ENCODE results near the gene VEGFA.

VEGFA gene

GRCh38 chr6:43778976-43779851, 9.2 kb downstream of the VEGFA start:
- Histone ChIP-seq H3K36me3 (ENCODE audit: insufficient read depth, low read length) (peaks cover 29% of the 10 kb centered on the region), H3K9me3 (ENCODE audit: control insufficient read depth, insufficient read depth, low read length) (no peaks in the 10 kb centered on the region), H3K9ac (ENCODE audit: low read depth, low read length) (no peak overlapping the region), H3K4me1 (ENCODE audit: insufficient read depth, low read length) (peaks cover 8% of the 10 kb centered on the region)

- no peaks in the 10 kb centered on the region for H3K9me3 ChIP-seq (ENCODE audit: control insufficient read depth, insufficient read depth, low read length)
- H3K36me3 ChIP-seq (ENCODE audit: insufficient read depth, low read length), result peaks cover 29% of the 10 kb centered on the region
- 0 out of 2 replicates have a peak, but pooled peaks cover 4% of the 10 kb centered on the region for H3K4me1 ChIP-seq (ENCODE audit: insufficient read depth, low read length)
- no peak overlapping the region for H3K9ac ChIP-seq (ENCODE audit: low read depth, low read length)
These were observed 9.8 kb downstream of the VEGFA start for GRCh38 chr6:43779852-43780236.

- H3K4me1 ChIP-seq (ENCODE audit: insufficient read depth, low read length), result no peaks in the 10 kb centered on the region
- no peak overlapping the region for H3K9ac ChIP-seq (ENCODE audit: low read depth, low read length)
- no peaks in the 10 kb centered on the region for H3K9me3 ChIP-seq (ENCODE audit: control insufficient read depth, insufficient read depth, low read length)
- H3K36me3 ChIP-seq (ENCODE audit: insufficient read depth, low read length), result peaks cover 29% of the 10 kb centered on the region
These were observed 10.3 kb downstream of the VEGFA start for GRCh38 chr6:43780293-43780692.

GRCh38 chr6:43780941-43781928, 11.2 kb downstream of the VEGFA start:
- Histone ChIP-seq H3K36me3 (ENCODE audit: insufficient read depth, low read length) (peaks cover 29% of the 10 kb centered on the region), H3K9ac (ENCODE audit: low read depth, low read length) (no peak overlapping the region), H3K4me1 (ENCODE audit: insufficient read depth, low read length) (no peaks in the 10 kb centered on the region), H3K9me3 (ENCODE audit: control insufficient read depth, insufficient read depth, low read length) (no peaks in the 10 kb centered on the region)

GRCh38 chr6:43781941-43782704, 12.1 kb downstream of the VEGFA start:
- H3K9me3 ChIP-seq (ENCODE audit: control insufficient read depth, insufficient read depth, low read length), result no peaks in the 10 kb centered on the region
- H3K36me3 ChIP-seq (ENCODE audit: insufficient read depth, low read length), result peaks cover 29% of the 10 kb centered on the region
- H3K9ac ChIP-seq (ENCODE audit: low read depth, low read length), result no peak overlapping the region
- H3K4me1 ChIP-seq (ENCODE audit: insufficient read depth, low read length), result no peaks in the 10 kb centered on the region

- no peak overlapping the region for H3K9ac ChIP-seq (ENCODE audit: low read depth, low read length)
- no peaks in the 10 kb centered on the region for H3K9me3 ChIP-seq (ENCODE audit: control insufficient read depth, insufficient read depth, low read length)
- peaks cover 29% of the 10 kb centered on the region for H3K36me3 ChIP-seq (ENCODE audit: insufficient read depth, low read length)
- H3K4me1 ChIP-seq (ENCODE audit: insufficient read depth, low read length), result no peaks in the 10 kb centered on the region
These were observed 12.9 kb downstream of the VEGFA start for GRCh38 chr6:43782764-43783513.

- Histone ChIP-seq H3K9me3 (ENCODE audit: control insufficient read depth, insufficient read depth, low read length) (no peaks in the 10 kb centered on the region), H3K36me3 (ENCODE audit: insufficient read depth, low read length) (peaks cover 19% of the 10 kb centered on the region), H3K9ac (ENCODE audit: low read depth, low read length) (no peak overlapping the region), H3K4me1 (ENCODE audit: insufficient read depth, low read length) (no peaks in the 10 kb centered on the region)
These were observed 14.2 kb downstream of the VEGFA start for GRCh38 chr6:43784049-43784855.

GRCh38 chr6:43785220-43785752, 15.3 kb downstream of the VEGFA start:
- Histone ChIP-seq H3K9ac (ENCODE audit: low read depth, low read length) (no peak overlapping the region), H3K9me3 (ENCODE audit: control insufficient read depth, insufficient read depth, low read length) (no peaks in the 10 kb centered on the region), H3K36me3 (ENCODE audit: insufficient read depth, low read length) (peaks cover 15% of the 10 kb centered on the region), H3K4me1 (ENCODE audit: insufficient read depth, low read length) (no peaks in the 10 kb centered on the region)

- Histone ChIP-seq H3K4me1 (ENCODE audit: insufficient read depth, low read length) (no peaks in the 10 kb centered on the region), H3K9me3 (ENCODE audit: control insufficient read depth, insufficient read depth, low read length) (no peaks in the 10 kb centered on the region), H3K9ac (ENCODE audit: low read depth, low read length) (no peak overlapping the region), H3K36me3 (ENCODE audit: insufficient read depth, low read length) (peaks cover 12% of the 10 kb centered on the region)
These were observed 15.9 kb downstream of the VEGFA start for GRCh38 chr6:43785904-43786303.

- Histone ChIP-seq H3K9ac (ENCODE audit: low read depth, low read length) (no peak overlapping the region), H3K4me1 (ENCODE audit: insufficient read depth, low read length) (no peaks in the 10 kb centered on the region), H3K9me3 (ENCODE audit: control insufficient read depth, insufficient read depth, low read length) (no peaks in the 10 kb centered on the region), H3K36me3 (ENCODE audit: insufficient read depth, low read length) (peaks cover 6% of the 10 kb centered on the region)
These were observed 16.8 kb downstream of the VEGFA start for GRCh38 chr6:43786664-43787329.

- H3K9me3 ChIP-seq (ENCODE audit: control insufficient read depth, insufficient read depth, low read length), result no peaks in the 10 kb centered on the region
- no peak overlapping the region for H3K9ac ChIP-seq (ENCODE audit: low read depth, low read length)
- no peaks in the 10 kb centered on the region; the same call in 1 of the 2 replicates for H3K36me3 ChIP-seq (ENCODE audit: insufficient read depth, low read length)
- H3K4me1 ChIP-seq (ENCODE audit: insufficient read depth, low read length), result no peaks in the 10 kb centered on the region
These were observed 18.3 kb downstream of the VEGFA start for GRCh38 chr6:43788301-43788700.

- Histone ChIP-seq H3K4me1 (ENCODE audit: insufficient read depth, low read length) (no peaks in the 10 kb centered on the region), H3K9me3 (ENCODE audit: control insufficient read depth, insufficient read depth, low read length) (no peaks in the 10 kb centered on the region), H3K9ac (ENCODE audit: low read depth, low read length) (no peak overlapping the region), H3K36me3 (ENCODE audit: insufficient read depth, low read length) (no peaks in the 10 kb centered on the region)
These were observed 19.4 kb downstream of the VEGFA start for GRCh38 chr6:43789447-43789846.
